Tibial nerve (tissue), 4 donors: Measurements from ENCODE around the gene CKMT2.

Experiments
- CTCF ChIP-seq, 5 experiments: fragments of 200-600 bp in 3 of 5; fragments of 450-650 bp in 2 of 5; sonication (generic) in 3 of 5; IDR thresholded peaks; one replicate each; pipeline ENCODE4 v1.5.1; 2016 to 2019; ENCODE audit warnings: antibody characterized with exemption in 5 of 5, mild to moderate bottlenecking in 3 of 5, moderate library complexity in 2 of 5
- EP300 ChIP-seq, 2 donors: sonication (generic); formaldehyde crosslinking; IDR thresholded peaks; one replicate each; pipeline ENCODE4 v1.6.1; 2017; ENCODE audit warnings: antibody characterized with exemption in 2 of 2, mild to moderate bottlenecking in 1 of 2

GRCh38 chr5:81250004-81250403, 16.9 kb downstream of the CKMT2 start:
- TF ChIP-seq EP300 (IDR thresholded peaks at IDR 0.05) (no peak), CTCF (IDR thresholded peaks at IDR 0.05) (no peak)
